Right lobe of liver (tissue), 6 donors: ENCODE results near the gene ZNF784. TPM values are rescaled to one million over a fixed set of nuclear protein-coding genes. Genes with fewer than 3 reads are reported as not detected.
A peak's percentile ranks its signal among the peaks of the same experiment; 100 is the strongest.

Source experiments
- ATAC-seq, 4 donors: fragments of 200-7000 bp; cut with Tn5 transposase; one replicate each; pipeline ENCODE4 v1.9.1; 2020; ENCODE audit warnings: mild to moderate bottlenecking in 4 of 4, moderate library complexity in 4 of 4
- DNase-seq, 3 donors: peaks; one replicate each; pipeline ENCODE4 v3.0.0-alpha.2; 2020
- H3K27ac ChIP-seq, 3 donors: fragments of 200-600 bp; one replicate each; pipeline ENCODE4 v1.8.0; 2022
- H3K27me3 ChIP-seq, 2 donors: fragments of 200-600 bp; one replicate each; pipeline ENCODE4 v1.8.0; 2022
- H3K36me3 ChIP-seq, 4 donors: fragments of 200-600 bp; sonication (generic) in 1 of 4; one replicate each; pipeline versions ENCODE4 v1.5.1 to v1.8.0; 2017 to 2022; ENCODE audit warnings: control low read depth in 1 of 4
- H3K4me1 ChIP-seq, 4 donors: fragments of 200-600 bp; sonication (generic) in 1 of 4; one replicate each; pipeline versions ENCODE4 v1.5.1 to v1.8.0; 2017 to 2022; ENCODE audit warnings: control low read depth in 1 of 4
- H3K4me3 ChIP-seq, 3 donors: fragments of 200-600 bp; one replicate each; pipeline ENCODE4 v1.8.0; 2022
- H3K9me3 ChIP-seq, 4 donors: fragments of 200-600 bp; sonication (generic) in 1 of 4; one replicate each; pipeline versions ENCODE4 v1.5.1 to v1.8.0; 2017 to 2022; ENCODE audit warnings: control low read depth in 1 of 4
- POLR2A ChIP-seq: fragments of 450-650 bp; IDR thresholded peaks from one replicate; pipeline ENCODE4 v1.6.1; 2017; ENCODE audit warnings: antibody characterized with exemption, mild to moderate bottlenecking
- WGBS: methylation state at CpG from one replicate; pipeline ENCODE4 v1.1.6; 2018; ENCODE audit warnings: low coverage, low lambda C conversion rate; ENCODE audit not compliant: insufficient coverage; ENCODE audit errors: missing lambda C conversion rate; 5-methylcytosine and 5-hydroxymethylcytosine counted together
- intact Hi-C, 2 donors: fragments of 100-400 bp; cut with DNase I; formaldehyde crosslinking; loops; one replicate each; pipeline versions ENCODE4 v1.11.2 to v1.14.1; 2022
- total RNA-seq, 6 experiments: library from RNA; depleted of rRNA in 2 of 6; stranded (reverse); fragments of >200 nt in 2 of 6; fragmentation: NEBNext Ultra II Directional in 3 of 6; extraction: Animal tissue kit (Norgen Biotek cat#: 25700) in 3 of 6; gene quantifications; one replicate each; pipeline versions ENCODE4 v1.1.0 to v1.2.4, GENCODE V29; 2016 to 2023
- TF ChIP-seq, protein P1 (sequence below), 4 donors: fragments of 200-600 bp in 3 of 4; fragments of 450-650 bp in 1 of 4; IDR thresholded peaks; one replicate each; pipeline versions ENCODE4 v1.5.1 to v1.8.0; 2016 to 2022; ENCODE audit warnings: antibody characterized with exemption in 4 of 4, mild to moderate bottlenecking in 2 of 4
- donor health status: DM: no; HTN: yes; CAD: no.
- donor health status: DM: no; HTN: no; CAD: no.
- donor health status: DM: no; HTN: no; CAD: no.
- donor health status: DM: no; HTN: yes; CAD: no.
- donor health status: DM: no; HTN: yes; CAD: no.

The ZNF784 gene
- total RNA-seq, 6 experiments from 2014 or later: 2.9 to 5.5 (median 4.1) TPM

DNA sequence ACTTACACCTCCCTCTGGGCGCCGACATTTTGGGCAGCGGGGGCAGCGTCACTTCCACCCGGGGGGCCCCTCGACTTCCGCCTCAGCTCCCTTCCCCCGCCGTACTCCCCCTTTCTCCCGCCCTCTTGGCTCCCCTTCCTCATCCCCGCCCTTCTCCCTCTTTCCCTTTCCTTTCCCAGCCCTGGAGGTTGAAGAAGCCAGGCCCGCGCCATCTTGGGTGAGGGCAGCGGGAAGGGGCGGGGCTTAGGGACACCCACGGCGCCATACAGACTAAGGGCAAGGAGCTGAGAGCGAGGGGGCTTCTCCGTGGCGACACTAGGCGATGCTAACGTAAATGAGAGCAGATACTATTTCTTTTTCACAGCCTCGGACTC, 24.9 kb downstream of the ZNF784 start, which contains the start of gene FIZ1:
TSS of gene FIZ1 (minus strand) at position 50 of the 374 bp plus-strand sequence. CDS start 1,652 bp downstream, outside the sequence.
- Histone ChIP-seq H3K9me3 (no peaks in the 10 kb centered on the region), H3K27ac (peak within 1 kb of the TSS; percentile 87 to 97 (median 94)), H3K4me1 (peaks cover 0 to 3% (median 1%) of the 10 kb centered on the region in 4 donors), H3K4me3 (peak within 1 kb of the TSS; percentile 84 to 99 (median 99)), H3K36me3 (peaks cover 0 to 9% (median 2%) of the 10 kb centered on the region in 4 donors), H3K27me3 (no peaks in the 10 kb centered on the region)
- intact Hi-C loops: no loop called here
- WGBS: under 1% methylated on average over 21 of the region's 23 CpGs
- DNase-seq (peak; percentile 96 to 98 (median 98)), ATAC-seq (peak; percentile 83 to 90 (median 87))
- TF ChIP-seq POLR2A: no peak
- TF ChIP-seq, protein P1, sequence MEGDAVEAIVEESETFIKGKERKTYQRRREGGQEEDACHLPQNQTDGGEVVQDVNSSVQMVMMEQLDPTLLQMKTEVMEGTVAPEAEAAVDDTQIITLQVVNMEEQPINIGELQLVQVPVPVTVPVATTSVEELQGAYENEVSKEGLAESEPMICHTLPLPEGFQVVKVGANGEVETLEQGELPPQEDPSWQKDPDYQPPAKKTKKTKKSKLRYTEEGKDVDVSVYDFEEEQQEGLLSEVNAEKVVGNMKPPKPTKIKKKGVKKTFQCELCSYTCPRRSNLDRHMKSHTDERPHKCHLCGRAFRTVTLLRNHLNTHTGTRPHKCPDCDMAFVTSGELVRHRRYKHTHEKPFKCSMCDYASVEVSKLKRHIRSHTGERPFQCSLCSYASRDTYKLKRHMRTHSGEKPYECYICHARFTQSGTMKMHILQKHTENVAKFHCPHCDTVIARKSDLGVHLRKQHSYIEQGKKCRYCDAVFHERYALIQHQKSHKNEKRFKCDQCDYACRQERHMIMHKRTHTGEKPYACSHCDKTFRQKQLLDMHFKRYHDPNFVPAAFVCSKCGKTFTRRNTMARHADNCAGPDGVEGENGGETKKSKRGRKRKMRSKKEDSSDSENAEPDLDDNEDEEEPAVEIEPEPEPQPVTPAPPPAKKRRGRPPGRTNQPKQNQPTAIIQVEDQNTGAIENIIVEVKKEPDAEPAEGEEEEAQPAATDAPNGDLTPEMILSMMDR (IDR thresholded peaks at IDR 0.05): no peak

DNA sequence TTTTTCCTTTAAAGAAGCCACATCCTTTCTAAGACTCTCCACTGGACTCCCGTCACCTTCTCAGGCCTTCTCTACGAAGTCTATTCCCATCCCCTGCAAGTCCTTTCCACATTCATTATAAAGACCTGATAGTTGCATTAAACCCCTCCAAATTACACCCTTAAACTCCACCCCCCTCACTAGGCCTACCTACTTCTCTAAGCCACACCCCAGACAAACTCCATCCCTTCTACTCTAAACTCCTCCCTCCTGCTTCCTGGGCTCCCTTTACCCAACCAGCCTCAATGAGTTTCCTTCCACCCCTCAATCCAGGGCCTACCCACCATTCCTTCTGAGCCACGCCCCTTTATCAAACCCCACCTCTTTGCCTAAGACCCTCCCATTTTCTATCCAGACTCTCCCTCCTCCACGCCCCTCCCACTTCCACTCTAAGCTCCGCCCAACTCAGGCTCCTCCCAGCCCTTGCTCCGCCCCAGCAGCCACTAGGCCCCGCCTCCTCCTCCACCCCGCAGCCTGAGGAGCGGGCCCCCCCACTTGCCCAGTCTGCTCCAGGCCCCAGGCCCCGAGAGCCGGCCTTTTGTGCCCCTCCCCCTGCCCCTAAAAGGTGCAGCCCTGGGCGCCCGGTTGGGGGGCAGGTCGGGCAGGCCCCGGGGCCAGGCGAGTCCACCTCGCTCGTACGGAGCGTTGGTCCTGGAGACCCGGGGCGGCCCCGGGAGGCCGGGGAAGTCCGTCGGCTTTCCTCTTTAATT, 25.5 kb downstream of the ZNF784 start:
- DNase-seq (peak; percentile 95 to 96 (median 95)), ATAC-seq (peak; percentile 83 to 89 (median 86))
- no peaks in the 10 kb centered on the region for H3K4me1 ChIP-seq
- intact Hi-C loops: no loop called here
- peaks cover 0 to 9% (median 2%) of the 10 kb centered on the region in 4 donors for H3K36me3 ChIP-seq
- TF ChIP-seq, protein P1 (IDR thresholded peaks at IDR 0.05): no peak
- peak; percentile 77 for TF ChIP-seq POLR2A
- no peaks in the 10 kb centered on the region for H3K9me3 ChIP-seq
- no peaks in the 10 kb centered on the region for H3K27me3 ChIP-seq
- peak overlapping the region; percentile 87 to 97 (median 94) for H3K27ac ChIP-seq
- whole genome bisulfite sequencing: 4% methylated on average over 10 of the region's 26 CpGs
- H3K4me3 ChIP-seq: peak overlapping the region; percentile 84 to 99 (median 99)

DNA sequence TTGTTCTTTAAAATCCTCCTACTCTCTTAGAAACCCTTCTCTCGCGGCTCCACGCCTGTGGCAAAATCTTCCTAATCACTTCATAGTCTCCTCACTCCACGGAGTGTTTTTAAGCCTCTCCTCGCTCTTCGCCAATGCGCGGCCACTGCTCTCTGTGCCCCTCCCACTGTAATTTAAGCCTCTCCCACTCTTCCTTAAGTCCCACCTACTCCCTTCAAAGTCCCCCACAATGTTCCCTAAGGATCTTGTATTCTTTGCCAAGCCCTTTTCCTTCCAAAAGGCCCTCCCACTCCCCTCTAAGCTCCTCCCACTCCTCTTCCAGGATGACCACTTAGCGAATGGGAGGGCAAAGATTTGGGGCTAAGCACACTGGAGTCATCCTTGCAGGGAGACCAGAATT, 26.3 kb downstream of the ZNF784 start:
- Histone ChIP-seq H3K27me3 (no peaks in the 10 kb centered on the region), H3K9me3 (no peaks in the 10 kb centered on the region), H3K4me1 (no peaks in the 10 kb centered on the region), H3K36me3 (peaks cover 0 to 9% (median 2%) of the 10 kb centered on the region in 4 donors), H3K27ac (no peak overlapping the region), H3K4me3 (no peak overlapping the region)
- TF ChIP-seq, protein P1 (IDR thresholded peaks at IDR 0.05): no peak
- no peak for TF ChIP-seq POLR2A
- 90% methylated on average over 9 of the region's 9 CpGs for WGBS
- intact Hi-C loops: no loop called here
- ATAC-seq (no peak), DNase-seq (no peak)

DNA sequence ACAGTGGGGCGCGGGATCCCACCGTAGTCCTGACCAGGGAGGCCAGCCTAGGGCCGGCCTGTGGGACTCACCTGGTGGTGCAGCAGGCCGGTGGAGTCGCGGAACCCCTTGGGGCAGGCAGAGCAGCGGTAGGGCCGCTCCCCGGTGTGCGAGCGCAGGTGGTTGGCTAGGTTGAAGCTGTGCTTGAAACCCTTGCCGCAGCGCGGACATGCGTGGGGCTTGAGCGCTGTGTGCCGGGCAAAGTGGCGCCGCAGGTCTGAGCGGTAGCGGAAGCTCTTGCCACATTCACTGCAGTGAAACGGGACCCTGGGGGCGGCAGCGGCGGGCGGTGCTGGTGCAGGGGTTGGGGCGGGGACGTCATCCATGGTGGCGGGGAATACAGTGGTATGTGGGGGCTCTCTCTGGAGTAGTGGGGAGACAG, 26.9 kb downstream of the ZNF784 start:
- Histone ChIP-seq H3K36me3 (peaks cover 0 to 9% (median 2%) of the 10 kb centered on the region in 4 donors), H3K4me1 (no peaks in the 10 kb centered on the region), H3K4me3 (no peak overlapping the region), H3K9me3 (no peaks in the 10 kb centered on the region), H3K27ac (no peak overlapping the region), H3K27me3 (no peaks in the 10 kb centered on the region)
- TF ChIP-seq, protein P1 (IDR thresholded peaks at IDR 0.05): no peak
- no peak for TF ChIP-seq POLR2A
- no peak for ATAC-seq
- 96% methylated on average over 9 of the region's 30 CpGs for WGBS
- peak in 2 of 3 donors; percentile 52 to 64 for DNase-seq
- intact Hi-C loops: no loop called here
